Retina (tissue), 1 donor: ENCODE data around the gene NOL7.

Source experiments
- DNase-seq: peaks from one replicate; pipeline ENCODE4 v3.0.0-alpha.2; 2016

NOL7 gene

DNA sequence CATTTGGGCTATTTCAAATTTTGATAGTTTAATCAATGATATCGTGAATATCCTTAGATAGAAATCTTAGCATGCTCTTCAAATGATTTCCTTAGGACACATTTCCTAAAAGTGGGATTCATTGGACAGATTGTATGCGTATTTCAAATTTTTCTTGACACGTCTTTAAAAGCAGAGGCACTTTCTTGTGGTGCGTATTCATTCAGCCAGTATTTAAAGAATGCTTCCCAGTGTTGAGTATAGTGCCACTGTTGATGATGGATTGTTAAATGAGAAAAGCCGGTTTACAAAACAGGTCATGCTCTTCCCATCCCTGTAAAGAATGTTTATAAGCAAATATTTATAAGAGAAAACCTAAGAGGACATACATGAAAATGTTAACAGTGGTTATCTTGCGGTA is 15.1 kb upstream of the NOL7 start:
- DNase-seq = no peak

DNA sequence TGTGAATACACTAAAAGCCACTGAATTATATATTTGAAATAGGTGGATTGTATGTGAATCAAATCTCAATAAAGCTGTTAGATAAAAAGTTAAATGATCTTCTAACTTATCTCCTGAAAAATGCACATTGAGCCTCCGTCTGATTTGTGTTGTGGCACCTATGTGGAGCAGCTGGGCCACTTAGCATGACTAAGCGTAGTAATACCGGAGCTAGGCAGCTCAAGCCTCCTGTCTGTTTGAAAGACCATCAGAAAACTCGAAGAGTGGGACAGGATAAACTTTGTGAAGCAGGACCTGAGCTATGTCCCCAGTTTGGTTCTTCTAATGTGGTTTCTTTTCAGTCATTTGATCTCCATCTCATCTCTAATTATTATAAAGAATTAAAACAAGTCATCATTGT is 11.0 kb upstream of the NOL7 start:
- no peak for DNase-seq

DNA sequence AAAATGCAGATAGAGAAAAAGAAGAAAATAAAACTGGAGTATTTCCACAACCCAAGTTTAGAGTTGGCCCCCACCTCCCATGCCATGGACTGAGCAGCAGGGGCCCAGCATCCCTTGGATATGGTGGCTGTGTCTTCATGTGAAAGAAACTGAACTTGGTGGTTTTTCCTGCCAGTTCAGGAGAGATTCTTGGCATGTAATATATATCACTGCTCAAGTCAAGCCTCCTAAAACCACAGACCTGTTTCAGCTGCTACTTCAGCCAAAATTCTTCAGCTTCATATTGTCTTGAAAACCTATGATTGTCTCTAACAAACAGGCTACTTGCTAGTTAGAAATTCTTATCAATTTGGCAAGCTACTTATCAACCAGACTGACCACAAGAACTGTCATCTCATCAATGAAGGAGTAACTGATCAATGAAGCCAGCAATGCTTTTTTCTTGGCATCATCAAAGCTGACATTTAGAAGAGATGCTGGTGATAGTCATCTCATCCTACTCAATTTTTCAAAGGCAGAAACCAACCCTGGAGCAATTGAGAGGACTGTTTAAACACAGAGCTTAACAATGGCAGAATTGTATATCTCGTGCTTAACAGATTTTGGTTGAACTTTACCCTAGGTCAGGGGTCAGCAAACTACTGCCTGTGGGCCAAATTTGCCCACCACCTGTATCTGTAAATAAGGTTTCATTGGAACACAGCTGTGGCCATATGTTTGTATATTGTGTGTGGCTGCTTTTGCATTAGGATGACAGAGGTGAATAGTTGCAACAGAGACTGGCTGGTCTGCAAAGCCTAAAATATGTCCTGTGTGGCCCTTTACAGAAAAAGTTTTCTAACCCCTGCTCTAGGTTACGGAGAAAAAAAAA is 10.4 kb upstream of the NOL7 start:
- DNase-seq = no peak

DNA sequence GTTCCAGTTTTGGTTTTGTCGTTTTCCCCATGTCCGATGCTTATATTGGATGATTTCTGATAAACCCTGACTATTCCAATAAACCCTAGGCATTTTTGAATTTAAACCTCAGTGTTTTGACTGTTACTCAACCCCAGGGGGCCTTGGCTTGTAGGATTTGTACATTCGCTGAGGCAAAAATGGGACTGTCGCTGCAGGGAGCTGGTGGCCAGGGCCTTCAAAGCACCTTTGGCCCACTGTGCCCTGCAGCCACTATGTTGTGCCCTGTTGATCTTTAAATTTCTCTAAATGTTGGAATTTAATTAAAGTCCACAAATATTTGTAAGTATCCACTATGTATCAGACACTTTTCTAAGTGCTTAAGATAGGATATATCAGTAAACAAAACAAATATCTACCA is 9.5 kb upstream of the NOL7 start:
- DNase-seq = no peak

DNA sequence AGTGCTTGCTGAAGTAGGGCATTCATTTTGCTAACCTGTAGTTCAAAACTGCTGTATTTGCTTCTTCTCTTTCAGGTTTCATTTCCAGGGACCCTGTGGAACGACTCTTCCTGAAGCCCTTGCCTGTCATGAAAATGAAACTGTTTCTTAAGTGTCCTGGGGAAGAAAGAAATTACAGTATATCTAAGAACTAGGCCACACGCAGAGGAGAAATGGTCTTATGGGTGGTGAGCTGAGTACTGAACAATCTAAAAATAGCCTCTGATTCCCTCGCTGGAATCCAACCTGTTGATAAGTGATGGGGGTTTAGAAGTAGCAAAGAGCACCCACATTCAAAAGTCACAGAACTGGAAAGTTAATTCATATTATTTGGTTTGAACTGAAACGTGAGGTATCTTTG is 3.4 kb upstream of the NOL7 start:
- no peak for DNase-seq

DNA sequence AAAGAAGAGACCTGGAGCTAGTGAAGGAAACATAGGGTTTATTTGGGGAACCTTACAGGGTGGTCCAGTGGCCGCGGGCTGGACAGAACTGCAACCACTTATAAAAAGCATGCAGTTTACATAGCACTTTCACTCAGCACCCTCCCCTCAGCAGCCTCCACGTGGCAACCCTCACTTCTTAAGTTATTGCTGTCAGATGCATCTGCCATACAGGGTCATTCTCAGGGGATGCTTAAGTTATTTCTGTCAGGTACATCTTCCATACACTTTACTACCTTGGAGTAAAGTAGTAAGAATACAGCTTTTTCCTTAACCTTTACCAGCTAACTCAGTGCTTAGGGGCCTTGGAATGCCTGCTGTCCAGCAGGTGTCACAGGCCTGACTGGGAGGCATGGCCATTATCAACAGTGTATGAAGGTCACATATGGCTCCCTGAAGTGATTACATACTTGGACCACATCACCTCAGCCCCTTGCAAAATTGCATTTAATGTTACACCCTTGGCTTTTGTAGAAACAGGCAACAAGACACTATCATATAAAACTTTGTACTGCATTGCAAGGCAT is 2.0 kb upstream of the NOL7 start:
- DNase-seq = no peak

DNA sequence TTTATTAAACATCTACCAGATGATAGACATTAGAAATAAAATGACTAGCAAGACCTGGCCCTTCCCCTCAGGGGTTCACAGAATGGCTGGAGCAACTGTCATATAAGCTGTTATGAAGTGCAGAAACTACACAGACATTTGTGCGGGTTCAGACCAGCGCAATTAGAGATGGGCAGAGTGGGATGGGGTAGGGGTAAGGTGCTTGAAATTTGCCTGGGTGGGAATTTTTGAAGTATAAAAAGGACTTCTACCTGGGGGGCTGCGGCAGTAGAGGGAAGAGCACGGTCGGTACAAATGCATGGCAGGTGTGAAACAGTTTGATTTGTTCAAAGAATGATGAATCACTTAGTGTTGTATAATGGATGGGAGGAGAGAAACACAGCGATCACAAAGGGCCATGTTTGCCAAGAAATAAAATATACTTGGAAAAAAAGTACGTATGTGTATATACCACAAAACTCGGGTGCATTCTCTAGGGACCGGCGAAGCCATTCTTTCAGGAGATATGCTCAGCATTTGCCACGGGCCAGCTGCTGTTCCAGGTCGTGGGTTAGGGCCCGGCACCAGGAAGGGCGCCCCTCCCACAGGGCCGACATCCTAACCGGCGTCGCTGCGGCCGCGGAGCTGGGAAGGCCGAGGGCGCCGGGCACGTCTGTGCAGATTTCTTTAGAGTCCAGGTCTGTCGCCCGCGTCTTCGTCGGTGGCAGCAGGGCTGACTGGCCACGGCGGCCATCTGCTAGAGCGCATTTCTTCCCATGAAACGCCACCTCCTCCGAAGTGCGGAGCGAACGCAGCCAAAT is 809 bp upstream of the NOL7 start:
- DNase-seq = no peak

DNA sequence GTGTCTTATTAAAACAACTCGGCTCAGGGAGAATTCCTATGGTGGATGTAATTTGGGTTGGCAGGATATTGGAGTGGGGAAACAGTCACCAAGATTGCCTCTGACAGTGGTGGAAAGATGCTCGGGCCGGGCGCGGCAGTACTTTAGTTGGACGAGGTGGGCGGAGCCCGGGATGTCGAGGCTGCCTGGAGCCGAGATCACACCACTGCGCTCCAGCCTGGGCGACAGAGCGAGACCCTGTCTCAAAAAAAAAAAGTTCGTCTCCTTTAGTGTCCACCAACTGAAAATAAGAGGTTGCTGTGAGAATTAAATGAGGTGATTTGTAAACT is 621 bp downstream of the NOL7 start:
- DNase-seq = no peak

DNA sequence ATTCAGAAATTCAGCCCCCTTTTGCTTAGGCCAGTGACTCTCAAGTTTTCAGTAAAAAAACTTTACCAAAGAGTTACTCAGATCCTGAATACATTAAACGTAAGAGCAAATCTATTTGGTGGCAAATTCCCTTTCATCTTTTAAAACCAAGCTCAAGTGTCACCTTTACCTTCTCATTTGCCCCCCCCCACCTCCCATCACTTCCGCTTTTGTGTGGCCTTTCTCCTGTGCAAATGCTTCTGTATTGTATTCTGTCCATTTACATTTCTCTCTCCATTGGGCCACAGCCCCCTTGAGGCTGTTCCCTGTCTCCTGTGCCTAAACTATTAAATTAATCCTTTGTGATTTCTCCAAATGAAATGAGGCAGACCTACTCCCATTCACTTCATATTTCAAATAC is 1.9 kb downstream of the NOL7 start:
- DNase-seq = no peak

DNA sequence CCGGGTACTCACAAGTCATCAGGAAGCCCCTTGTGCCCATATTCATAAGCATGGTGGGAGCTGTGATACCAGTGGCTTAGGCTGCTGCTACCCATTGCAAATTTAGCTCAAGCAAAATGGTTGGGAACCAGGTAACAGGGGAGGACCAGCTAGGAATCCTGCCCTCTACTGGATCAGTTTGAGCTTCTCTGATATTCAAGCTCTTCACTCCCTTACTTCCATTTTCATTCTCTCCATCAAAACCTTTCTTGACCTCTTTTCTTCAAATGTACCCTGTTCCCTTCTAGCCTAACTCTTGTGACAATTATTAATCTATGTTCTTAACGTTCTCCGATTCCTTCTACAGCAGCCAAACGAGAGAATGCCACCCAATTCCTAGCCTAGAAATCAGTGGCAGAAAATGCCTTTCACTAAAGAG is 9.7 kb downstream of the NOL7 start:
- no peak for DNase-seq

DNA sequence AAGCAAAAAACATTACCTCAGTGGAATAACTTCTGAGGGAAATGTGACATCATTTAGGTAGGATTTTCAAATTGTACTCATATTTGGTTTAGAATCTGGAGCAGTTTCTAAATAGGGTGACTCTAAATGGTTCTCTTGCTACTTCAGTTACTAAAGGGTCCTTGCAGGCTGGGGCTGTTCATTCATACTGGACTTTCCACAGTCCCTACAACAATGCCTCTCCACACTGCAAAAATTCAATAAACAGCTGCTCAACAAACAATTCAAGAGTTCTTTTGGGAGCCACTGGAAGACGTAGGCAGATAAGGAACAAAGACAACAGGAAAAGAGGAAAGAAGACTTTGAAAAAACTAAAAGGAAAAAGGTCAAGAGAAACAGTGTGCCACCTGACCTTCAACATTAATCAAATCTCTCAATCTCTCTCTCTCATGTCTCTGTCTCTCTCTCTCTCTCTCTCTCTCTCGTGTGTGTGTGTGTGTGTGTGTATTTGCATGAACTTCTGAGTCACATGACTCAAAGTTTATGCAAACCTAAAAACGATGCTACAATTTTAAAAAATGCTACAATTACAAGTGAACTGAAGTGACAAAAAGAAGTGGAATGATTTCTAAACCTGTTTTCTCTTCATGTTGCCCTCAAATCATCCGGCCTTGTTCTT is 14.5 kb downstream of the NOL7 start:
- no peak for DNase-seq

DNA sequence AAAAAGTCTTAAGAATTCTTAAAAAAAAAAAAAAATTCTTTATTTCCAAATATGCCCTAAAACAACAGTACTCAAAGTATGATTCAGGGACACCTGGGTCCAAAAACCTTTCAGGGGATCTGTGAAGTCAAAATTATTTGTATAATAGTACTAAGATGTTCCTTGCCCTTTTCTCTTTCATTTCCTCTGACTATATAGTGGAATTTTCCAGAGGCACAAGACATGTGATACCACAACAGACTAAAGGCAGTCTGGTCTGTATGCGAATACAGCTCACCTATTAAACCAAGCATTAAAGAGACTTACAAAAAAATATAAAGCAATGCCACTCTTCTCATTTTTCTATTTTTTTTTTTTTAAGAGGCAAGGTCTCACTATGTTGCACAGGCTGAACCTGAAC is 15.4 kb downstream of the NOL7 start:
- DNase-seq = no peak

DNA sequence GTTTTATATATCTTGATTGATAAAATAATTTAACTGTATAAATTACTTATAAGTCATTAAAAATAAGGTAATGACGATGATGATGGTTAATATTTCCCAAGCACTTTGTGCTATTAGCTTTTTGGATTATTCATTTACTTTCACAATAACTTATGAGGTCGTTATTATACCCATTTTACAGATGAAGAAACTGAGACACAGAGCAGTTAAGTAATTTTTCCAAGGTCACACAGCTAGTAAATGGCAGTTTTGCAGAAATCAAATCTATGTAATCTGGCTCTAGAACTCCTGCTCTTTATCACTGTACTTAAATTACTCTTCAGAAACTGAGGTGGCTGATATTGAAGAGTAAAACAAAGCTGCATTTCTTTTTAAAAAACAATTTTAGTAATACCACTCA is 18.2 kb downstream of the NOL7 start:
- no peak for DNase-seq

DNA sequence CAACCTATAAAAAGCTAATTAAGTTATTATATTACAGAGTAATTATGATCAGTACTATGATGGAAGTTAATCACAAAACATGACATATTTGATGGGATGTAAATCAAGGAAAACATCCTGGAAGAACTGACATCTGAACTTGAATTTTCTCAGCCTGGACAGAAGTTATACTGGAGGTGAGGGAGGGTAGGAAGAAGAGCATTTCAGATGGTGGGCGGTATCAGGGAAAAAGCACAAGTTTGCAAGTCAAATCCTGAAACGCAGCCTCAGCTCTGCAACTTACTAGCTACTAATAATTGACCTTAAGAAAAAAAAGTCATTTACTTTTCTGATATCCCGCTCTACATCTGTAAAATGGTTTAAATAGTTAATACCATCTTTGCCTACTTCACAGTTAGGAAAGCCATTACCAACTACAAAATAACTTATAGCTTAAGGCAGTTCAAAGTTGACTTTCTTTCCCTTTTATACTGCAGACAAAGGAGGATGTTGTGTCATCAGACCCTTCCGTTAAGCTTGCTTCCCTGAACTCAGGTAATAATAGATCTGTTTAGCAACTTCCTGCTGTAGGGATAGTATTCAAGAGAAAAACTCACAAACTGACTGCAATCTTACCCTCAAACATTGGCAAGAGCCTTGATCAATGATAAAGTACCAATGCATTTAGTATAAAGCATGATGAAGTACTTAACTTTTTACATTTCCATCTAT is 21.0 kb downstream of the NOL7 start:
- no peak for DNase-seq

DNA sequence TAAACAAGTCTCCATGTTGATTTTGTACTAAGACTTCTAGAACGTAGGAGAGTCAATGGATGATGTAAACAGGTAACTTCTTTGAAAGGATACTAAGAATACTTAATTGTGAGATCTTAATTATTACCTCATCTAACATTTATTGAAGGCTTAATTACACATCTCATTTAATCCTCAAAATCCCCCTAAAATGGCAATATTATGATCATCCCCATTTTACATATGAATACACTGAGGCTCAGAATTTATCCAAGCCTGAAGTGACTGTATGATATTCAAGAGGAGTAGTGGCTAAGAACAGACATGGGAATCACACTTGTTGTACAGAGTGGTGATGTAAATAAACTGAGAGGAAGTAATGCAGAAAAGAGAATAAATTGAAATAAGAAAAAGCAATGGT is 22.9 kb downstream of the NOL7 start:
- DNase-seq = no peak

DNA sequence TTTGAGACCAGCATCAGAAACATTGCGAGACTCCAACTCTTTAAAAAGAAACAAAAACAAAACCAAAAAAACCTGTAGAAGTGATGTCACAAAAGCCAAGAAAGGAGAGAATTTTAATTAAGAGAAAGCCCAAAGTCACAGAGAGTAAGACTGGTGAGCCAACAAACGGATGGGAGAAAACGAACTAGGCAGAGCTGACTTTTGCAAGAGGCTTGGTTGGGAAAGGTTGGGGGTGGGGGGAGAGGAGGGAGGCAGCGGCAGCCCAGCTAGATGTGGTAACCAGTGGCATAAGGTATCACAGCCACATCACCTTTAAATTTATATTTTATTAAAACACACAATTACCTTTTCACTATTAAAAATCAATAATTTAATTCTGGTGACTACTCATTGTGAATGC is 23.5 kb downstream of the NOL7 start:
- DNase-seq = no peak

DNA sequence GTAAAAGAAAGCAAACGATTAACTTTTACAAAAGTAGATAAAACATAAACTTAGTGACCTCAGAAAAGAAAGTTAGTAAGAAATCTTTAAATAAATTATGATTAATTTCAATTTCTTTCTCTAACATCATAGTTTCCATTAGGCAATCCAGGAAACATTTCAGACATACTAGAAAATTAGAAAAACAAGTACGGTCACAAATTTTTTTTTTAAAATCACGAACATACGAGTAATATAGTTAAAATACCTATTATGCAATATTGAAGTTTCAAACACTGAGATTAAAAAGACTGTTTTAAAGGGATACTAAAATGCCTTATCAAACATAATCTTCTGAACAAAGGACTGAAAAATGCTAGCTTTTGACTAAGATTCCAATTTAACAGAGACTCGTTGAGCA is 26.2 kb downstream of the NOL7 start:
- DNase-seq = no peak

DNA sequence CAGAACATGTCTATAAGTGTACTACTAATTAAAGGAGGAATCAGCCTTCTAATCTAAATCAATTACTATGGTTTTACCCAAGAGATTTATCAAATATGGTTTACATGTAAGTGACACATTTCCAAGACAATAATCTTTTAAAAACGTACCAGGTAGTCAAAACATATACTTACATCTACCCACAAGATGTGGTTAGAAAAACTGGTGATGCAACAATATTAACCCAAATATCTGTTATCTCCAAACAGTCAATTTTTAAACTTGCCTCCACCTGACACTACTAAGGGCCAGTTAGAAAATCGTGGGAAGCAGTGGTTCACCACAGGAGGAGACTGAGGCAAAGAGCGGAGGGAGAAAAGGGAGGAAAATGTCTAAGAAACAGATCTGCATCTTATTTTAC is 28.0 kb downstream of the NOL7 start:
- no peak for DNase-seq

DNA sequence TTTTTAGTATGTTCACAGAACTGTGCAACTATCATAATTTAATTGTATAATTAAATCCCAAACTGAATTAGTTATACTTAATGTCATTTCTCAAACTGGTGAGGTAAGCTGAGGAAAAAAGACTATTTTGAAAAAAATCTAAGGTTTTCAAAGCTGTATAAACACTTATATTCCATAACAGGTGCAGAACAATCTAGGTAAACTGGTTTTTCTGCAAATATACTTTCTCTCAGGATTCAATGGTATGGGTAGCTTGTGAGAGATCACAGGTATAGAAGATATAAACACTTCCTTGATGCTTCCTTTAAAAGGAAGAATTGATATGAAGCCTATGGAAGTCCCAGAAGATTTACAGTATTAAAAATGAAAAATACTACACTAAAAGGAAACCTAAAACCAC is 33.7 kb downstream of the NOL7 start:
- DNase-seq = no peak

DNA sequence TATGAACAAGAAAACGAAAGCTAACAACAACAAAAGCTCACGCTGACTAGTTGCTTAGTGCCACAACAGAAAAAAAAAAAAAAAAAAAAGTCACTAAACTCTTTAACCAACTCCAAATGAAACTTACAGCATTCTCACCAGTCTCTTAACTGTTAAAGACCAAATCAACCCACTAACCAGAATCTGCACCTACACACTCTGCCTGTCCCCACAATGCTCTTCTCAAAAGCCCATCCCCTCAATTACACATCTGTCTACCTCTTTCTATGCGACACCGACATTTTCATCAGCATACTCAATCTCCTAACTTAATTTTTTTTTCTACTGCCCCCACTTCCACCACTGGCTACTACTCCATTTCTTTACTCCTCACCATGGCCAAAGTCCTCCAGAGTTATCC is 34.3 kb downstream of the NOL7 start:
- DNase-seq = no peak

DNA sequence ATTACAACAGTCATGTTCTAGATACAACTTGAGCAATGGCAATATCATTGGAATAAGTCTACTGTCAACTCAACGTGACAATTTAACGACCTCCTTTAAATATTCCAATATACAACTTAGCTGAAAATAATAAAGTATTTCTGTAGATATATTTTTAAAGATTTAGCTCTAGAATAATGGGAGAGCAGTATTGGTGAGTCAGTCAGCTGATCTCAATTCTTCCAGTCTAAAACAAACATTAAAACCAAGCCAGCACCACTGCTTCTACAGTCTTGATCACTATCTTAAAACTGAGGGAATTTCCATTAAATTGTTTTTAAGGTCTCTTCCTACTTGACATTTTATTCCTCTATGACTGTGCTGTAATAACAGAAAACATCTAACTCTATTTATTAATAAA is 38.2 kb downstream of the NOL7 start:
- no peak for DNase-seq

DNA sequence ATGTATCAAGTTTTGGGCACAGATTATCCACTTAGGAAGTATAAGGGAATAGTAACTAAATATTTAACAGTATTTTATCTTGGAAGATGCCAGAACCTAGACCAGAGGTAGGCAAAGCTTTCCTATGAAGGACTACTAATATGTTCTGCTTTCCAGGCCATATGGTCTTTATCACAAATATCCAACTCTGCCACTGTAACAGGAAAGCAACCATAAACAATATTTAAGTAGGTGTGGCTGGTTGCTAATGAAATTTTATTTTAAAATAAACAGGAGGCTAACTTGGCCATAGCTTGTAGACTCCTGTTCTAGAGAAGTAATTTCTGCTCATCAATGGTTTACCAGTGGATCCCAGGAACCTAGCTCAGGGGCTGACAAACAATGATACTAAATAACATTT is 39.4 kb downstream of the NOL7 start:
- DNase-seq = no peak

DNA sequence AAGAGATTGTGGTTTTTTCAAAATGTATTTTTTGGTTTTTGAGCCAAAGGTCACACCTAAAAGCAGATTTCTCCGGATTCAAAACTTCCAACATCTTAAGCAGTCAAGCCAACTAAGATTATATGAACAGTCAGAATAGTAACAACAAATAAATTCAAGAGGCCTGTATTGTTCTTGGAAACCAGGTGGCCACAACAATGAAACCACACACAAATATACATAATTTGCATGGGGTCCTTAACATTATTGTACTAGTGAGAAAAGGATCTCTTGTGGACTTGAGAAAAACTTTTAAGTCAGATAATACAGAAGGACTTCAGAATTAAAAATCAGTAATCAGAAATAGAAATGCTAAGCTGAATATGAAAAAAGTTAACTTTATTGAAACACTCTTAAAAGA is 40.6 kb downstream of the NOL7 start:
- no peak for DNase-seq
